ENCODE data around the gene LDB1.

The LDB1 gene

DNA sequence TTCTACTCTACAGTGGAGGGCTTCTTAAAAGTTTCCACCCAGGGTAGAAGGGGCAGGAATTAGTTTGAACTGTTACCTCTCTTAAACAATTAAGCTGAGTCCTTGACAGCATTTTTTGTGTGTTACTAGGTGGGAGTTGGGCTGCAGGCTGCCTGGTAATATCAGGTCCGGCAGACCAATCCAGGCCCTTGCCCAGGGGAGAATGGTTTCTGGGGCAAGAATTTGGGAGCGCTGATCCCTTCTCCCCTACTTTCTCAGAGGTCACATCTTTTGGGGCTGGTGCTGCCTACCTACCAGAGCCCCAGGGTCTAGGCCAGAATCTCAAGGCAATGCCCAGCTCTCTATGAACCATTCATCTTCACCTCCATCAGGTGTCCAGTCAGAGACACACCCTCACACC lies 14.2 kb upstream of the LDB1 start:
- no peak for DNase-seq

DNA sequence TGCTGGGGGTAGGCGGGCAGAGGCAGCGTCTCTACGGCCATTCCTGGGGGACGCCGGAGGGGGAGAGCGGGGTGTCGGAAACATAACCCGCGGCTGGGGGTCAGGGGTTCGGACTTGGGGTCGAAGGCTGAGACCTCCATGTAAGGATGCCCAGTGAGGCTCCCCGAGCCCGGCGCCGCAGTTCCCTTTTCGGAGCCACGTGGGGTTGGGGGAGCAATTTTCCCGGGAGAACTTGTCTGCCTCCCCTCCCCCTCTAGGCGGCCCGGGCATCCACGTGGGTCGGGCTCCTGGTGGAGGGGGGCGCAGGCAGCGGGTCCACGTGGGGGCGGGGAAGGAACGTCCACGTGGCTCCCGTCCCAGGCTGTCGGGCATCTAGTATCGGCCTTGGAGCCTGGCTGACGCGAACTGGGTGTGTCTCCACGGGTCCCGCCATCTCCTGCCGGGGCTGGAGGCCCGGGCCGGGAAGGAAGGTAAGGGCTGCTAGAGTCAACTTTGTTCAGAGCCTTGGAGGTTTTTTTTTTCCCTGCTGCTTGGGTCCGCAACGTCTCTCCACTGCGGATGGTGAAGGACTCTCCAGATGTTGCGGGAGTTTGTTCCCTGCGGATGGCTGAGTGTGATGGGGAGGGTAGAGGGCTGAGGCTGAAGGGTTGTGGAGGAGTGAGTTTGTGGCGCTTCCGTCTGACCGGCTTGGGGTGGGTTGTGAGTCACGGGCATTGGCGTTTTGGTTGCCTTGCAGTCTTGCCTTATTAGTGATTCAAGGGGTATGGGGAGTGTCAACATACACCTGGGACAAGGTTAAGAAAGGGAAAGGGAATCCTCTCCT lies 13.4 kb upstream of the LDB1 start:
- DNase-seq, result peak; percentile 71

- peak; percentile 95 for DNase-seq
These were observed 12.6 kb upstream of the LDB1 start, which contains the start of gene PPRC1 for GRCh38 chr10:102132563-102133372. PPRC1 (plus strand) TSS chr10:102133040; CDS start chr10:102133069, 29 bp downstream.

DNA sequence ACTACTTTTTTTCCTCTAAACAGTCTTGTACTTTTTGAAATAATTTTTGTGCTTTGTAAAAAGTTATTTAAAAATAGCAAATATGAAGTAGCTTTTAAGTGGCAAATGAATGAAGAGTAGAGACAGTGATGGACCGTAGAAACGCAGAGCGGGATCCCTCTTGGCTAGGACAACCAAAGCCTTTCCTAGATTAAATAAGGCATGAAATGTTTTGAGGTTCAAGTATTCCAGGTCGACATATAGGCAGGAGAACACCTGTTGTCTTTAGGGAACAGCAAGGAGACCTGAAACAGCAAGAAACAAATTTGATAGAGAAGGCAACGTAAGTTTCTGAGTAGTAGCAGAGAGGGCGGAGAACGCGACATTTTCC lies 12.0 kb upstream of the LDB1 start:
- no peak for DNase-seq

- DNase-seq, result no peak
These were observed 11.4 kb upstream of the LDB1 start for GRCh38 chr10:102131286-102132170.

DNA sequence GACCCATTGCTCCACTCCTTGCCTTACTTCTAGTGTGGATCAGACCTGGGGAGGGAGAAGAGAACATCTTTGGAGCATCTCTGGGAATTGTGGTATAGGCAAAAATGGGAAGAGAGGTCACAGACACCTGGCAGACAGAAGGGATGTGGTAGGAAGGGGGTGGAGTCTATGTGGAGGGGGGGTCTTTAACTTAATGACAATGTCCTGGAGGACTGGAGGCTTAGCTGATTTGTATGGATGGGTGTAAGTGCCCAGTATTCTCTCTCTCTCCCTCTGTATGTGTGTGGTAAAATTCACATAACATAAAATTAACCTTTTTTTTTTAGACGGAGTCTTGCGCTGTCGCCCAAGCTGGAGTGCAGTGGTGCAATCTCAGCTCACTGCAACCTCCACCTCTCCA lies 3.1 kb upstream of the LDB1 start:
- no peak for DNase-seq

DNA sequence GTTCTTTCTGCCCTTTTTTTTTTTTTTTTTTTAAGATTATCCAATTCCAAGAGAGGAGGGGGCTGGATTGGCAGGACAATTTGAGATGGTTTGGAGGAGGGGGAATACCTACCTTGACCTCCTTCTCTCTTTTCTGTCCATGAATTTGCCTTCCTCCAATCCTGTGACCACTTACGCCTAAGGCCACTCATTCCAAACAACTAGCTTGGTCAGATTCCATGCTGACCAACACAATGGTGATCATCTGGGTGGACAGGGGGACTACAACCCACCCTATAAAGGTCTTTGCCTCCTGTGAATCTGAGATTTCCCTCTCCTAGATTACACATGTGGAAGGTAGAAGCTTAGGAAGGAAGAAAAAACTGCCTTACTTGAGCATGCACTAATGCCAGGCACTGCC lies 2.3 kb upstream of the LDB1 start:
- DNase-seq, result no peak

DNA sequence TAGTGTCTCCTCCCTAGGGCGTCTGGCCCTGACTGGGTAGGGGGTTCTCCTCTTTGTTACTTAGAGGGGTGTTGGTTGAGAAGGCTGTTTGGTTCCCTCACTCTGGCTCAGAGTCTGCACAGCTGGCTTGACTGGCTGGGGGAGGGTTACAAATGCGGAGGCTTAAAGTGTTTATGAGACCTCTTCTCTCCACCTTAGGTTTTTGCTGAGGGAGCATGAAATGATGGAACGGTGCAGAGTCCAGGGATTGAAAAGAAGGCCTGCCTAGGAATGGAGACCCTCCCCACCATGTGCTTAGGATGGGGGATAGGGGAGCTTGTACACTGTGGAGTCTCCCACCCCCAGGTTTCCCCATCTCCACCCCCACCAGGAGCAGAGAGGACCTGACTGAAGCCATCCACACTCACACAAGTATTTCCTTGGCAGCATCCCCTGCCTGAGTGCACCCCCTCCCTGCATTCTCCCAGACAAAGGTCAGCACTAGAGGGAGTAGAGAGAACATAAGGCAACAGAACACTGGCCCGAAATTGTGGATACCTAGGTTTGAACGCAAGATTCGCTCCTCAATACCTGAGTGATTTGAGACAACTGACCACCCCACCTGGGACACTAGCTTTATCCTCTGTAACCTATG lies 1.7 kb upstream of the LDB1 start:
- no peak for DNase-seq

DNA sequence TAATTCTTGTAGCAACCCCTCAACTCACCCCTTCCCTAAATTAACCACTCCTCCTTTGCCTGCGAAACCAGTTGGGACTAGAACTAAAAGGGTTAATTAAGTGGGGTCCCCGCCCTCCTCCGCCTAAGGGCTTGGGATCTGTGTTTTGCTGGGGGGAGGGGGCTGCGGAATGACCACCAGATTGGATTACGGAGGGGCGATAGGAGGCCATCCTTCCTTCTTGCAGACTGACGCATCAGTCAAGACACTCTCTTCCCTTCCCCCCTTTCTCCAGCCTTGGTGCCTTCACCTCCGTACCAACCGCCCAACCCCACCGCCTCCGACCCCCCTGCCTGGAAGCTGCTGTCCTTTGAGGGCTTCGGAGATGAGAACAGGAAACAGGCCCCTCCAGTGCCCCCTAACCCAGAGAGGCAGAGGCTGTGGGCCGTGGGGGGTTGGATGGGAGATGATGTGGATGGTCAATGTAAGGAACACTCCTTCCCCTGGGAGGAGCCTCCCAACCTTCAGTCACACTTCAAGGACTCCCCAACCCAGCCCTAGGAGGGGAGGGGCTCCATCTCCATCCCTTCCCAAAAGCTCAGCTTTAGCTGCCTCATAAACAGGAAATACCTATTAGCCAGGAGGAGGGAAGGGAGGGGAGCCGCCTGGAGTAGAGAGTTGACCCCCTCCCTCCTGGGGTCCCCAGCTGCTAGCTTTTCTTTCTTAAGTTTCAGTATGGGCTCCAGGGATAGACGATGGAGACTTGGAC lies 997 bp upstream of the LDB1 start:
- DNase-seq, result no peak

DNA sequence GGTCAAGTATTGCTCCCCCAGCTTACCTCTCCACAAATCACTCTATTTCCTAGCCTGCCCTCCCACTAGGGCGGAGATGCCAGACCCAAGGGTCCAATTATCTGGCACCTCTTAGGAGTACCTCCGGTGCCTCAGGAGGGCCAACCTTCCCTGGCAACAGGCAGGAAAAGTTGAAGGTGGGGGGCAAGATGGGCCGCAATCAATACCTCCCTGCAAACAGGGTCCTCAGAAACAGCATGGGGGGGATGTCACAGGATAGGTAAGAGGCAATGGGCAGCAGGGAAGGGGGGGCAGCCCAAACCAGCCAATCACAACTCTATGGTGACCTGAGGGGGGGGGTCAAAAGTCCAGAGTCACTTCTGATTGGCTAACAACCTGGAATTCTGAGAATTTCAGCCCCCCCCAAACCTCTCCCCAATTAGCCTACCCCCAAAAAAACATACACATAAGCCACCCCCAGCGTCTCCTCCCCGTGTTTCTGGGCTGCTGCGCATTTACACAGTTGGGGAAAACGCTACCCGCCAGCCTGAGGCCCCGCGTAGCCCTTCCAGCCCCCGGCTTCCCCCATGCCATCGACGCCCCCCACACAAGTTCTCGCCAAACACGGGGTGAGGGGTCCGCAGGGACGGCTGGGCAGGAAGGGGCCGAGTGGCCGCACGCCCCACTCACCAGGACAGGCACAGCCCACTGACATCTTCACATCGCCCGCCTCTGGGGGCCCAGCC lies 589 bp downstream of the LDB1 start:
- DNase-seq, result peak; percentile 33

DNA sequence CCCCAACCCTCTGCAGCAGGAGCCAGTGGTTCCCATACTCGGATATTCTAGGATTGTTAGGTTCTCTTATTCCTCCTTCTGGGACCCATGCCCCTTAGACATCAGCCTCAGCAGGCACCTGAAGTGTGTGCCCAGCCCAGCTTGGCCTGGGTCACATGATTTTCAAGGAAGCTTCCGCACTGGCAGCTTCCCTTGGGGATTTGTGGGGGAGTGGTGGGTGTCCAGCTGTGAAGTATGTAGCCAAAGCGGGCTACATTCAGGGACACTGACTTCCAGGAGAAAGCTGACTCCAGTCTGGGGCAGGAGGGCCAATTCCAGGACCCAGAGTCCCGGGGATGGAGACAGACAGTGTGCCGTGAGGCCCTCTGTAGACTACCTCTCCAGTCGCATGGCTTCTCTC lies 1.3 kb downstream of the LDB1 start:
- DNase-seq, result no peak

DNA sequence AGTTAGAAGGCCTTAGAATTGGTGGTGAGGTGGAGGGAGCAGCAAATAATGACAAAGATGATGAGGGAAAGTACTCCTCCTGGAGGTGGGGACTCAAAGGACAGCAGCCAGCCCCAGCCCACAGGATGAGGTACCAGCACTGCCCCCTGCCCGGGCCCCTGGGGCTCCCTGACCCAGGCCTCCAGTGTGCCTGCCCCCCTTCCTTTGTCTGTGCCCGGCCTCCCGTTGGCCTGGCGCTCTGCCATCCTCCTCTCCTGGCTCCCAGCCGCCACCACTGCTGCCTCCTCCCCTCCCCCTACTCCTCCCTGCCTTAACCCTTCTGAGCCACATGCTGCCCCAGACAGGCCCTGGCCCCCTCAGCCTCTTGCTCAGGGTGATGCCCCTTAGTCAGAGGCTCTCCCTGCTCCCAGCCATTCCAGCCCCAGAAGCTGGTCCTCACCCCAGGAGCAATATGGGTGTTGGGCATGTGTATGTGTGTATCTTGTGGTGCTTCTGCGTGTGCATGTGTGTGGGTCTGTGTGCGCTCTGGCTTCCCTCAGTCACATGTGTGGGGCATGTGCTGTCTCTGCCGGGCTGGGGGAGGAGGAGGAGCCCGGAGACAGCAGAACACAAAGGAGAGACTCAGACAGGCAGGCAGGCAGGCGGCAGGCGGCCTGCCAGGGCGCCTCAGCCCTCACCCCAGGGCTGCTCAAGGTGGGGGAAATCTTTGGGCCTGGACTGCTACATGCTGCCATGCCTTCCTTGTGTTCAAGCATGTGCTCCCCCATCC lies 2.6 kb downstream of the LDB1 start:
- DNase-seq, result peak; percentile 51

DNA sequence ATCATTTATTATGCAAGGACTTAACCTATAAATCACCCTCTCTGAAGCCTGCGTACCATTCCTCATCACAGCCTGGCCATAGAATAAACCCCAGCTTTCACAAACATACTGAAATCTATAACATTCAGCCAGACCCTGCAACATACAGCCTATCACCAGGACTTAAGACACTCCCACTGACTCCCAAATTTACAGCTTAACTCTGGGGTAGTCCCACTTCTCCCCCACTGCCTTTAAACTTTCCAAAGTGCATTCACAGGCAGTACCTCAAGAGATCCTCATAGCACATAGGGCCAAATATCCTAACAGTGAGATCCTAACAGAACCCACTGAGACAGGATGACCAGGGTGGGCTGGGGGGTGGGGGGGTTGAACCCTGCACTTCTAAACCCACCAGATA lies 3.5 kb downstream of the LDB1 start:
- no peak for DNase-seq

DNA sequence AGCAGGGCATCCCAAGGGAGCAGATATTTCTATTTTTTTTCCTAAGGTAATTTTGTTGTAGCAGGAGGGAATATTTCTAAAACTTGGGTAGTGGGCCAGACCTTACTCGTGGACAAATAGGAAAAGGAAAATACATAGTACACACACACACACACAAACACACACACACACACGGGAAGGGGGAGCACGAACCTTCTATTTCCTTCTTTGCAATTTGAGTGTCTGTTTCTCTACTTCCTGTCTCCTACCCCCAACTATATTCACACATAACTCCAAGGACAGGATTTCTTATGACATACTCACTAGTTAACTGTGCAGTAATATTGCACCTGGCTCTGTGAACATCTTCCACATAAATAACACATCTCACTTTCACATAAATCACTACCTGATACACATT lies 4.4 kb downstream of the LDB1 start:
- no peak for DNase-seq

- DNase-seq, result peak; percentile 88
These were observed 5.1 kb downstream of the LDB1 start for GRCh38 chr10:102114861-102115618.

DNA sequence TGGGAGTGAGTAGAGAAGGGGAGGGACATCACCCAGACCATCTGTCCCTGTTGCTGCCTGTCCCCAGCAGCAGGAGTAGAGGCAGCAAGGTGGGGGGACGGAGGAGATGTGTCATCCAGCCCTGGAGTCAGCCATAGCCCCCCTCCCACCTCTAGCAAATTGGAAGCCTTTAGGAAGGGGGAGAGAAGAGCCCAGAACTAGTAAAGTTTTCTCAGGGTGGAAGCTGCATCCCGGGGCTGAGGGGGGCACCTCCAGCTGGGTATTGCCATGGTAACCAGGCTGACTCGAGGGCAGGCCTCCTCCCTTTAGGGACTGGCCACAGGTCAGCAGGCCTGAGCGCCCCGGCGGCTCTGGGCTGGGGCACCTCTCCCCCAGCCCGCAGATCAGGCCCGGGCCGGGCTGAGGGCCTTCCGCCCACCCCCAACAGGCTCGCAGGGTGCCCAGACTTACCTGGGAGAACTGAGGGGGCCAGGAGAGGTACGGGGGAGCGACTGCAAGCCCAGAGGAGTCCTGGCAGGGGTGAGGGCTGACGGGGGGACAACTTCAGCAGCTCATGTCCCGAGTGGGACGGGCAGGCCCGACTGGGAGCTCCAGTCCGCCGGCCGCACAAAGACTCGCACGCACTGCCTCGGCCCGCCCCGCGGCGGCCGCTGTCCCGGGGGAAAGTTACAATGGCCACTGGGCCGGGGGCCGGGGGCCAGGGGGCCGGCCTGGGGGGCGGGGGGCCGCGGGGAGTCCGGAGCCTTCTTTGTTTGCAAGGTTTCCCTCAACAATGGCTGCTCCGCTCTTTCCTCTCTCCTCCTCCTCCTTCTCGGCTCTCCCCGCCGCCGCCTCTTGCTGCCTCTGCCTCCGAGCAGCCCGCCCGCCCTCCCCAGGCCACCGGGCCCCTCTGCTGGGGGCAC lies 6.0 kb downstream of the LDB1 start:
- DNase-seq, result peak; percentile 12

DNA sequence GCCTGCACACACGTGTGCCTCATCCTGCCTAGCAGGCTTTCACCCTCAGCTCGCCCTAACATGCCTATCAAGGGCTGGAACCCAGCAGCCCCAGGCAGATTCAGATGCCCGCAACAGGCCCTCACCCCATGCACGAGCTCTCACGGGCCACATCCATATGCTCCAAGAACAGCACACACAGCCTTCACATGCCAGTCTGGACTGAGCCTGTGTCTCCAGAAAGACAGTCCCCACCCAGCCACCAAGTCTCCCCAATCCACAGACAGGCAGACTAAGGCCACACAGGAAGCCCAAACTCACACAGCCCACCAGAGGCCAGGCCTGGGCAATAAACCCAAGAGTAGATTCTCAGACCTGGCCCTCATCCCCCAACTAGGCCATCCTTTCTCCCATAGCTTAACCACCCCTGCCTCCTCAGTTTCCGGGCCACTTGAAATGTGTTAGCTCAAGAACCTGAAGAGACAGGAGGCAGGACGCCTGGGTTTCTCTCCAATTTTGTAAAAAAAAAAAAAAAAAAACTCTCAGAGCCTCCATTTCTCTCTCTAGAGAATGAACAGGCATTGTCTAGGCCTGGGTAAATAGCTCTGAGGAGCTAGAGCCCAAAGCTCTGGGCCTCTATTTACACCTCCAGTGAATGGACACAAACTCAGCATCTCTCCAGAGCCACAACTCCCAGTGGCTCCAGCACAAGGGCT lies 6.8 kb downstream of the LDB1 start:
- no peak for DNase-seq

Measured in stimulated activated CD4-positive, alpha-beta T cell treated with anti-CD3 and anti-CD28 coated beads, Interleukin-12 subunit alpha, Interleukin-12 subunit beta, amount 100 ng/mL, for 4 hours (primary cell).